ENCODE measurements around the gene ELOVL1.

GRCh38 chr1:43404353-43404752 is 36.5 kb upstream of the ELOVL1 start:
- TF ChIP-seq CTCF (IDR thresholded peaks at IDR 0.05 in 4 of 5, conservative IDR thresholded peaks at IDR 0.05 in 1 of 5), result no peak
- no peak for TF ChIP-seq POLR2A (IDR thresholded peaks at IDR 0.05)

Measured in gastrocnemius medialis (tissue), 4 donors.